ENCODE results near the gene NCR3LG1. TPM values are rescaled to one million over a fixed set of nuclear protein-coding genes. Genes with fewer than 3 reads are reported as not detected.
A peak's percentile ranks its signal among the peaks of the same experiment; 100 is the strongest.

NCR3LG1 gene
- total and polyA plus RNA-seq, 7 experiments from 2014 or later: 0.70 to 2.9 (median 2.3) TPM; not detected in 2

DNA sequence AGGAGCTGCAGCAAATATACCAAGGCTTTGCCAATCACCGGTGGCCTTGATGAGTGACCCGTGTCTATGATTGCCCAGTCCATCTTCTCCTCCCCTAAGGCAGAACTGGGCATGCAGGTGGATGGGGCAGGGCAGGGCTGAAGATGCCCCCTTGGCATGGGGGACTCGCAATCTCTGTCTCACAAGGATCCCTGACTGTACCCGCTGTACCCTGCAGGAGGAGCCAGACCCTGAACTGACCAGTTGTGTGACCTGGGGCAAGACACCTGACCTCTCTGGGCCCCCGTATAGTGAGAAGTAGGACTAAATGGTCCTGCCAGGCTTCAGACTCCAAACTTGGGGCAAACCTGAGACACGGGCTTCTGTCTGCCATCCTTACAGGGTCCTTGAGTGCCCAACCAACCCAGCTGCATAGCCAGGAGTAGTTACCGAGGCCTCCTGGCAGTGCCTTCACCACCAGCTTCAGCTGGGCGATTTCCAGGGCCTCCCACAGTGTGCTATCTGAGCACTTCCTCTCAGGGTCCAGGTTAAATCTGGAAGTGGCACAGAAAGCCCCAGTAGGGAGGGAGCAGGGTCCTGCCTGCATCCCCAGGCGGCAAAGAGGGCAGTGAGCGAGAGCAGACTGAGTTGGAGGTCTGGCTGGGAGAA, 43.3 kb downstream of the NCR3LG1 start:
- peaks cover 0 to 16% (median 0%) of the 10 kb centered on the region in 5 donors for H3K27me3 Mint-ChIP-seq
- H3K4me3 ChIP-seq (ENCODE audit: low read length): no peak overlapping the region
- ATAC-seq (no peak), DNase-seq (no peak)
- peaks cover 0 to 6% (median 0%) of the 10 kb centered on the region in 7 donors for H3K4me1 Mint-ChIP-seq
- peaks cover 0 to 3% (median 0%) of the 10 kb centered on the region in 5 donors for H3K36me3 Mint-ChIP-seq
- H3K4me1 ChIP-seq (ENCODE audit: control insufficient read depth in 2 of 2, insufficient read depth in 2 of 2, low read length in 2 of 2): peaks cover 0 to under 1% of the 10 kb centered on the region in 2 donors
- POLR2A ChIA-PET: interaction anchor here (0.7 kb wide), 1 partner anchor 99 kb away, joined by 3 read pairs; no protein-coding TSS in a partner anchor
- no peak overlapping the region for H3K27ac Mint-ChIP-seq
- H3K27me3 ChIP-seq (ENCODE audit: control insufficient read depth in 2 of 2, insufficient read depth in 2 of 2, low read length in 2 of 2): no peaks in the 10 kb centered on the region
- H3K9me3 ChIP-seq (ENCODE audit: control insufficient read depth in 2 of 3, low read length in 3 of 3): no peaks in the 10 kb centered on the region
- no peaks in the 10 kb centered on the region for H3K36me3 ChIP-seq (ENCODE audit: control insufficient read depth in 2 of 3, insufficient read depth in 3 of 3, low read length in 3 of 3)
- CTCF ChIA-PET: no interaction called here
- intact Hi-C loops (cut with micrococcal nuclease): no loop called here
- H3K9me3 Mint-ChIP-seq: no peaks in the 10 kb centered on the region
- H3K27ac ChIP-seq (ENCODE audit: low read depth, low read length): no peak overlapping the region
- H3K4me3 Mint-ChIP-seq: no peak overlapping the region

GRCh38 chr11:17395554-17395961, 44.0 kb downstream of the NCR3LG1 start:
- ATAC-seq: no peak
- intact Hi-C loops (cut with micrococcal nuclease): no loop called here

DNA sequence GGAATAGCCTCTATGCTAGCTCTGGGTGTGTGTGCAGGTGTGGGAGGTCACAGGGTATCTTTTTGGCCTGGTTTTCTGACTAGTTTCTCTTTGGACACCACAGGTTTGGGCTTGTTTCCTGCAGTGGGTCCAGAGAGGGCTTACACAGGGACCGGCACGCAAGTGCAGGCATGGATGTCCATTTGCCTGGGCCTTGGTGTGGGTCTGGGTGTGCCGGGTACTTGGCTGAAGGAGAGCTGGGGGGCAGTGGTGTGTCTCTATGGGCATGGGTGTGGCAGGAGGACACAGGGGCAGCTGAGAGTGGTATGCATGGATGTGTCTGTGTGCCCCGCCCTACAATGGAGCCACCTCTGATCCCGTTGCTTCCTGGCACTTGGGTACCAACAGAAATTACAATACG, 44.4 kb downstream of the NCR3LG1 start:
- no peak overlapping the region for H3K4me3 Mint-ChIP-seq
- Histone ChIP-seq H3K36me3 (ENCODE audit: control insufficient read depth in 2 of 3, insufficient read depth in 3 of 3, low read length in 3 of 3) (no peaks in the 10 kb centered on the region), H3K27me3 (ENCODE audit: control insufficient read depth in 2 of 2, insufficient read depth in 2 of 2, low read length in 2 of 2) (no peaks in the 10 kb centered on the region), H3K4me3 (ENCODE audit: low read length) (no peak overlapping the region), H3K27ac (ENCODE audit: low read depth, low read length) (no peak overlapping the region), H3K9me3 (ENCODE audit: control insufficient read depth in 2 of 3, low read length in 3 of 3) (no peaks in the 10 kb centered on the region), H3K4me1 (ENCODE audit: control insufficient read depth in 2 of 2, insufficient read depth in 2 of 2, low read length in 2 of 2) (no peaks in the 10 kb centered on the region)
- H3K36me3 Mint-ChIP-seq: peaks cover 0 to 3% (median 0%) of the 10 kb centered on the region in 5 donors
- POLR2A ChIA-PET: no interaction called here
- CTCF ChIA-PET: no interaction called here
- DNase-seq (no peak), ATAC-seq (no peak)
- intact Hi-C loops (cut with micrococcal nuclease): no loop called here
- peaks cover 0 to 9% (median 0%) of the 10 kb centered on the region in 5 donors for H3K27me3 Mint-ChIP-seq
- H3K9me3 Mint-ChIP-seq: no peaks in the 10 kb centered on the region
- peaks cover 0 to 5% (median 0%) of the 10 kb centered on the region in 7 donors for H3K4me1 Mint-ChIP-seq
- H3K27ac Mint-ChIP-seq: no peak overlapping the region

More at GRCh38 chr11:17395554-17395961, 44.0 kb downstream of the NCR3LG1 start:
- H3K9me3 ChIP-seq (ENCODE audit: control insufficient read depth in 2 of 3, low read length in 3 of 3): no peaks in the 10 kb centered on the region
- no peaks in the 10 kb centered on the region for H3K27me3 ChIP-seq (ENCODE audit: control insufficient read depth in 2 of 2, insufficient read depth in 2 of 2, low read length in 2 of 2)
- no peak overlapping the region for H3K4me3 ChIP-seq (ENCODE audit: low read length)
- Mint-ChIP-seq H3K36me3 (peaks cover 0 to 3% (median 0%) of the 10 kb centered on the region in 5 donors), H3K4me1 (peaks cover 0 to 5% (median 0%) of the 10 kb centered on the region in 7 donors), H3K27me3 (peaks cover 0 to 10% (median 0%) of the 10 kb centered on the region in 5 donors), H3K9me3 (no peaks in the 10 kb centered on the region), H3K27ac (no peak overlapping the region), H3K4me3 (no peak overlapping the region)
- H3K27ac ChIP-seq (ENCODE audit: low read depth, low read length): no peak overlapping the region
- H3K36me3 ChIP-seq (ENCODE audit: control insufficient read depth in 2 of 3, insufficient read depth in 3 of 3, low read length in 3 of 3): no peaks in the 10 kb centered on the region
- no peaks in the 10 kb centered on the region for H3K4me1 ChIP-seq (ENCODE audit: control insufficient read depth in 2 of 2, insufficient read depth in 2 of 2, low read length in 2 of 2)
- ChIA-PET CTCF (no interaction called here), POLR2A (interaction anchor here (0.7 kb wide), 1 partner anchor 100 kb away, joined by 3 read pairs; no protein-coding TSS in a partner anchor)
- no peak for DNase-seq

GRCh38 chr11:17396598-17397310, 45.2 kb downstream of the NCR3LG1 start:
- ChIA-PET CTCF (no interaction called here), POLR2A (no interaction called here)
- Histone ChIP-seq H3K9me3 (ENCODE audit: control insufficient read depth in 2 of 3, low read length in 3 of 3) (no peaks in the 10 kb centered on the region), H3K36me3 (ENCODE audit: control insufficient read depth in 2 of 3, insufficient read depth in 3 of 3, low read length in 3 of 3) (no peaks in the 10 kb centered on the region), H3K4me1 (ENCODE audit: control insufficient read depth in 2 of 2, insufficient read depth in 2 of 2, low read length in 2 of 2) (no peaks in the 10 kb centered on the region), H3K27me3 (ENCODE audit: control insufficient read depth in 2 of 2, insufficient read depth in 2 of 2, low read length in 2 of 2) (no peaks in the 10 kb centered on the region), H3K27ac (ENCODE audit: low read depth, low read length) (no peak overlapping the region), H3K4me3 (ENCODE audit: low read length) (no peak overlapping the region)
- Mint-ChIP-seq H3K4me3 (no peak overlapping the region), H3K27ac (no peak overlapping the region), H3K9me3 (no peaks in the 10 kb centered on the region), H3K27me3 (peaks cover 0 to 5% (median 0%) of the 10 kb centered on the region in 5 donors), H3K36me3 (peaks cover 0 to 3% (median 0%) of the 10 kb centered on the region in 5 donors), H3K4me1 (no peaks in the 10 kb centered on the region)
- intact Hi-C loops (cut with micrococcal nuclease): no loop called here
- DNase-seq (no peak), ATAC-seq (no peak)

- DNase-seq: no peak
- Histone ChIP-seq H3K27ac (ENCODE audit: low read depth, low read length) (no peak overlapping the region), H3K4me1 (ENCODE audit: control insufficient read depth in 2 of 2, insufficient read depth in 2 of 2, low read length in 2 of 2) (no peaks in the 10 kb centered on the region), H3K27me3 (ENCODE audit: control insufficient read depth in 2 of 2, insufficient read depth in 2 of 2, low read length in 2 of 2) (no peaks in the 10 kb centered on the region), H3K36me3 (ENCODE audit: control insufficient read depth in 2 of 3, insufficient read depth in 3 of 3, low read length in 3 of 3) (no peaks in the 10 kb centered on the region), H3K9me3 (ENCODE audit: control insufficient read depth in 2 of 3, low read length in 3 of 3) (no peaks in the 10 kb centered on the region), H3K4me3 (ENCODE audit: low read length) (no peak overlapping the region)
- Mint-ChIP-seq H3K27ac (no peak overlapping the region), H3K4me3 (no peak overlapping the region), H3K4me1 (no peaks in the 10 kb centered on the region), H3K36me3 (peaks cover 0 to 3% (median 0%) of the 10 kb centered on the region in 5 donors), H3K27me3 (peaks cover 0 to 5% (median 0%) of the 10 kb centered on the region in 5 donors), H3K9me3 (no peaks in the 10 kb centered on the region)
- intact Hi-C loops (cut with micrococcal nuclease): no loop called here
- ChIA-PET POLR2A (no interaction called here), CTCF (no interaction called here)
- ATAC-seq: no peak
These were observed 45.9 kb downstream of the NCR3LG1 start for GRCh38 chr11:17397311-17398002.

GRCh38 chr11:17399236-17399635, 47.6 kb downstream of the NCR3LG1 start:
- no peaks in the 10 kb centered on the region for H3K9me3 ChIP-seq (ENCODE audit: control insufficient read depth in 2 of 3, low read length in 3 of 3)
- DNase-seq (no peak), ATAC-seq (no peak)
- no peak overlapping the region for H3K27ac ChIP-seq (ENCODE audit: low read depth, low read length)
- H3K4me3 ChIP-seq (ENCODE audit: low read length): no peak overlapping the region
- Mint-ChIP-seq H3K36me3 (peaks cover 0 to 3% (median 0%) of the 10 kb centered on the region in 5 donors), H3K27me3 (peaks cover 0 to 5% (median 0%) of the 10 kb centered on the region in 5 donors), H3K4me1 (no peaks in the 10 kb centered on the region), H3K27ac (peak overlapping the region in 1 of 9 donors; percentile 12), H3K9me3 (no peaks in the 10 kb centered on the region), H3K4me3 (no peak overlapping the region)
- intact Hi-C loops (cut with micrococcal nuclease): no loop called here
- CTCF ChIA-PET: no interaction called here
- POLR2A ChIA-PET: no interaction called here
- no peaks in the 10 kb centered on the region for H3K4me1 ChIP-seq (ENCODE audit: control insufficient read depth in 2 of 2, insufficient read depth in 2 of 2, low read length in 2 of 2)
- no peaks in the 10 kb centered on the region for H3K36me3 ChIP-seq (ENCODE audit: control insufficient read depth in 2 of 3, insufficient read depth in 3 of 3, low read length in 3 of 3)
- H3K27me3 ChIP-seq (ENCODE audit: control insufficient read depth in 2 of 2, insufficient read depth in 2 of 2, low read length in 2 of 2): no peaks in the 10 kb centered on the region

All from naive thymus-derived CD4-positive, alpha-beta T cell (primary cell).